T-cell (primary cell): ENCODE data around the gene KLHDC1. TPM values are rescaled to one million over a fixed set of nuclear protein-coding genes. Genes with fewer than 3 reads are reported as not detected.
"Not testable (repeated sequence)": the region's sequence is repeated elsewhere in the genome, so short reads cannot be mapped to it uniquely, and the experiment has no call there.

Source experiments
- ATAC-seq, 4 experiments: fragments of 200-7000 bp in 3 of 4; fragments of 150-1000 bp in 1 of 4; cut with Tn5 transposase; replicated peaks in 1 of 4; 1 replicate in 3 of 4; 2 replicates in 1 of 4; pipeline ENCODE4 v1.10.0; 2021; ENCODE audit warnings: moderate library complexity in 3 of 4, mild to moderate bottlenecking in 2 of 4, moderate number of reproducible peaks in 1 of 4
- CTCF ChIA-PET, 2 donors: fragments of 300-600 bp; sonication (Branson Sonifier 250); formaldehyde crosslinking; loops; one replicate each; lab custom pipeline; 2022; ENCODE audit warnings: antibody characterized with exemption in 2 of 2; lab: Charles Lee
- POLR2A ChIA-PET, 2 donors: fragments of 300-600 bp; sonication (Branson Sonifier 250); formaldehyde crosslinking; loops; one replicate each; lab custom pipeline; 2022; ENCODE audit warnings: antibody characterized with exemption in 2 of 2; lab: Charles Lee
- DNase-seq, 35 experiments: peaks; one replicate each; pipeline versions ENCODE4 v3.0.0 to v3.0.0-alpha.2; 2013 to 2023
- H3K27ac ChIP-seq: one replicate; pipeline ENCODE4 v1.5.1; 2013; ENCODE audit warnings: low read length
- H3K27me3 ChIP-seq, 2 experiments: replicated peaks in 1 of 2; 1 replicate in 1 of 2; 2 replicates in 1 of 2; pipeline versions ENCODE4 v1.6.1 to v1.7.0; 2013; ENCODE audit warnings: low read length in 1 of 2, mixed read lengths in 1 of 2; ENCODE audit not compliant: control insufficient read depth in 2 of 2, insufficient read depth in 2 of 2; ENCODE audit errors: extremely low read depth in 1 of 2
- H3K36me3 ChIP-seq, 2 donors: 1 replicate in 1 of 2; 2 replicates in 1 of 2; pipeline versions ENCODE4 v1.6.1 to v1.7.0; 2013; ENCODE audit warnings: low read length in 1 of 2; ENCODE audit not compliant: control insufficient read depth in 2 of 2, insufficient read depth in 1 of 2; ENCODE audit errors: extremely low read depth in 1 of 2
- H3K4me1 ChIP-seq, 2 experiments: 1 replicate in 1 of 2; 2 replicates in 1 of 2; pipeline versions ENCODE4 v1.6.1 to v1.7.0; 2013; ENCODE audit warnings: low read length in 2 of 2, mixed read lengths in 1 of 2; ENCODE audit not compliant: insufficient read depth in 2 of 2, control insufficient read depth in 1 of 2; ENCODE audit errors: extremely low read depth in 1 of 2
- H3K4me3 ChIP-seq, 2 donors: 1 replicate in 1 of 2; 2 replicates in 1 of 2; pipeline versions ENCODE4 v1.5.1 to v1.7.0; 2013; ENCODE audit warnings: mild to moderate bottlenecking in 2 of 2, low read length in 1 of 2, moderate library complexity in 1 of 2; ENCODE audit not compliant: control insufficient read depth in 1 of 2; ENCODE audit errors: extremely low read depth in 1 of 2
- H3K9me3 ChIP-seq: 2 replicates; pipeline ENCODE4 v1.7.0; 2013
- H3K27ac Mint-ChIP-seq, 2 donors: one replicate each; pipeline ENCODE4 v1.8.0; 2020 to 2021; ENCODE audit warnings: mild to moderate bottlenecking in 2 of 2, mixed read lengths in 2 of 2
- H3K27me3 Mint-ChIP-seq, 2 donors: one replicate each; pipeline ENCODE4 v1.8.0; 2021 to 2022; ENCODE audit warnings: mixed read lengths in 2 of 2
- H3K36me3 Mint-ChIP-seq: one replicate; pipeline ENCODE4 v1.8.0; 2021; ENCODE audit warnings: mixed read lengths
- H3K4me1 Mint-ChIP-seq, 3 donors: one replicate each; pipeline ENCODE4 v1.8.0; 2020 to 2022; ENCODE audit warnings: mixed read lengths in 3 of 3, mild to moderate bottlenecking in 1 of 3
- H3K4me3 Mint-ChIP-seq, 3 donors: one replicate each; pipeline ENCODE4 v1.8.0; 2020 to 2022; ENCODE audit warnings: mild to moderate bottlenecking in 3 of 3, mixed read lengths in 3 of 3, moderate library complexity in 3 of 3
- H3K9me3 Mint-ChIP-seq, 3 donors: one replicate each; pipeline ENCODE4 v1.8.0; 2020 to 2022; ENCODE audit warnings: mixed read lengths in 3 of 3
- WGBS: methylation state at CpG from one replicate; pipeline ENCODE4 v1.1.5; 2013; ENCODE audit warnings: missing lambda C conversion rate; ENCODE audit not compliant: insufficient coverage; 5-methylcytosine and 5-hydroxymethylcytosine counted together
- total RNA-seq, 35 experiments: library from RNA in 6 of 35; stranded (reverse) in 6 of 35; fragments of 120-200 nt in 1 of 35; gene quantifications; one replicate each; pipeline versions ENCODE4 v1.2.1 to v1.2.4 and lab custom pipeline; 2013 to 2026

The KLHDC1 gene
- total RNA-seq, 5 donors from 2014 or later (not counting 1 experiment from before 2014, with no cell fraction given) = 8.8 to 12.5 (median 10.2) TPM

GRCh38 chr14:49781040-49781439, 88.1 kb downstream of the KLHDC1 start:
- not testable (repeated sequence) for DNase-seq, H3K9me3 ChIP-seq, H3K27me3 ChIP-seq, H3K27ac ChIP-seq, H3K9me3 Mint-ChIP-seq, H3K27me3 Mint-ChIP-seq, H3K4me1 ChIP-seq, ATAC-seq, H3K4me3 ChIP-seq, H3K4me3 Mint-ChIP-seq
- 100% methylated on average over 4 of the region's 7 CpGs for WGBS
- POLR2A ChIA-PET = interaction anchor here (0.6 to 1.8 kb wide), 4 partner anchors 9 to 461 kb away, joined by 4 to 10 read pairs (median 6); no protein-coding TSS in a partner anchor
- H3K4me1 Mint-ChIP-seq = peaks cover 2 to 11% (median 3%) of the 10 kb centered on the region in 3 donors
- CTCF ChIA-PET = interaction anchor here (0.6 to 0.7 kb wide), 3 partner anchors 15 to 38 kb away, joined by 3 to 4 read pairs (median 4); no protein-coding TSS in a partner anchor
- peaks cover 12 to 82% of the 10 kb centered on the region in 2 donors for H3K36me3 ChIP-seq
- H3K27ac Mint-ChIP-seq = peak overlapping the region in 1 of 2 donors; percentile 66
- H3K36me3 Mint-ChIP-seq = peaks cover 51% of the 10 kb centered on the region

GRCh38 chr14:49783394-49784014, 90.6 kb downstream of the KLHDC1 start:
- DNase-seq = no peak
- Histone ChIP-seq H3K36me3 (peaks cover 15 to 85% of the 10 kb centered on the region in 2 donors), H3K4me3 (no peak overlapping the region), H3K4me1 (no peaks in the 10 kb centered on the region), H3K9me3 (no peaks in the 10 kb centered on the region), H3K27ac (no peak overlapping the region), H3K27me3 (no peaks in the 10 kb centered on the region)
- no peak for ATAC-seq
- H3K4me3 Mint-ChIP-seq = no peak overlapping the region
- H3K9me3 Mint-ChIP-seq = no peaks in the 10 kb centered on the region
- CTCF ChIA-PET = interaction anchor here in 1 of 2 donors (0.8 to 1.4 kb wide), 2 partner anchors 46 to 71 kb away, joined by 3 to 4 read pairs; no protein-coding TSS in a partner anchor
- peaks cover 55% of the 10 kb centered on the region for H3K36me3 Mint-ChIP-seq
- peak overlapping the region in 1 of 2 donors; percentile 16 for H3K27ac Mint-ChIP-seq
- POLR2A ChIA-PET = interaction anchor here (0.5 to 1.6 kb wide), 3 partner anchors 11 to 79 kb away, joined by 4 to 6 read pairs (median 5); partner anchors contain the start of gene KLHDC2 (in 1 of the 2)
- peaks cover 0 to 11% (median 2%) of the 10 kb centered on the region in 3 donors for H3K4me1 Mint-ChIP-seq
- WGBS = no CpG with 5 or more reads among the region's 3 CpGs
- H3K27me3 Mint-ChIP-seq = no peaks in the 10 kb centered on the region

- Mint-ChIP-seq H3K9me3 (no peaks in the 10 kb centered on the region), H3K36me3 (peaks cover 52% of the 10 kb centered on the region), H3K4me3 (no peak overlapping the region), H3K4me1 (peaks cover 0 to 6% (median 2%) of the 10 kb centered on the region in 3 donors), H3K27me3 (no peaks in the 10 kb centered on the region), H3K27ac (no peak overlapping the region)
- no peaks in the 10 kb centered on the region for H3K27me3 ChIP-seq
- H3K4me1 ChIP-seq = no peaks in the 10 kb centered on the region
- H3K36me3 ChIP-seq = peaks cover 26 to 85% of the 10 kb centered on the region in 2 donors
- ATAC-seq = no peak
- WGBS = no CpG with 5 or more reads among the region's 2 CpGs
- H3K27ac ChIP-seq = no peak overlapping the region
- H3K9me3 ChIP-seq = no peaks in the 10 kb centered on the region
- ChIA-PET CTCF (no interaction called here), POLR2A (no interaction called here)
- no peak overlapping the region for H3K4me3 ChIP-seq
- no peak for DNase-seq
Measured at GRCh38 chr14:49786315-49786714, 93.4 kb downstream of the KLHDC1 start.

GRCh38 chr14:49792618-49793017, 99.7 kb downstream of the KLHDC1 start:
- ATAC-seq = no peak
- H3K36me3 Mint-ChIP-seq = peaks cover 43% of the 10 kb centered on the region
- Histone ChIP-seq H3K4me1 (no peaks in the 10 kb centered on the region), H3K27ac (no peak overlapping the region), H3K36me3 (peaks cover 12 to 76% of the 10 kb centered on the region in 2 donors), H3K27me3 (no peaks in the 10 kb centered on the region), H3K9me3 (no peaks in the 10 kb centered on the region), H3K4me3 (no peak overlapping the region)
- no peaks in the 10 kb centered on the region for H3K27me3 Mint-ChIP-seq
- no peak overlapping the region for H3K4me3 Mint-ChIP-seq
- H3K4me1 Mint-ChIP-seq = no peaks in the 10 kb centered on the region
- no peak overlapping the region for H3K27ac Mint-ChIP-seq
- H3K9me3 Mint-ChIP-seq = no peaks in the 10 kb centered on the region
- CTCF ChIA-PET = interaction anchor here (0.7 kb wide), 2 partner anchors 8 to 194 kb away, joined by 3 to 4 read pairs; no protein-coding TSS in a partner anchor
- no CpG with 5 or more reads among the region's 1 CpG for WGBS
- no peak for DNase-seq
- POLR2A ChIA-PET = no interaction called here

GRCh38 chr14:49796025-49796424, 103.1 kb downstream of the KLHDC1 start:
- Mint-ChIP-seq H3K4me1 (no peaks in the 10 kb centered on the region), H3K9me3 (no peaks in the 10 kb centered on the region), H3K27me3 (no peaks in the 10 kb centered on the region), H3K4me3 (no peak overlapping the region), H3K27ac (peak overlapping the region; percentile 8 to 47), H3K36me3 (peaks cover 47% of the 10 kb centered on the region)
- no CpG with 5 or more reads among the region's 2 CpGs for WGBS
- H3K4me1 ChIP-seq = no peaks in the 10 kb centered on the region
- CTCF ChIA-PET = interaction anchor here (0.9 to 1.2 kb wide), 2 partner anchors 14 to 27 kb away, joined by 3 to 4 read pairs; no protein-coding TSS in a partner anchor
- DNase-seq (no peak), ATAC-seq (no peak)
- H3K36me3 ChIP-seq = peaks cover 10 to 81% of the 10 kb centered on the region in 2 donors
- H3K9me3 ChIP-seq = no peaks in the 10 kb centered on the region
- no peak overlapping the region for H3K4me3 ChIP-seq
- H3K27ac ChIP-seq = no peak overlapping the region
- H3K27me3 ChIP-seq = no peaks in the 10 kb centered on the region
- POLR2A ChIA-PET = interaction anchor here (0.6 kb wide), 2 partner anchors 209 to 211 kb away, joined by 3 read pairs; no protein-coding TSS in a partner anchor
